ENCODE data around the gene MAPK10. TPM values are rescaled to one million over a fixed set of nuclear protein-coding genes. Genes with fewer than 3 reads are reported as not detected.

MAPK10 gene
- total RNA-seq, 1 experiment from 2014 or later, result 5.2 TPM

GRCh38 chr4:86130160-86130933 is 229.5 kb downstream of the MAPK10 start (continued):
- no peak for TF ChIP-seq ATF2 (CRISPR knock-in tag; IDR thresholded peaks at IDR 0.05; ENCODE audit: borderline replicate concordance, low read depth)
- no peak for TF ChIP-seq SP1 (CRISPR knock-in tag; conservative IDR thresholded peaks at IDR 0.05)
- TF ChIP-seq IRF2 (CRISPR knock-in tag; IDR thresholded peaks at IDR 0.05; ENCODE audit: borderline replicate concordance, low read depth), result no peak
- TF ChIP-seq OVOL2 (CRISPR knock-in tag; IDR thresholded peaks at IDR 0.05; ENCODE audit: borderline replicate concordance), result no peak
- TF ChIP-seq FOXP4 (CRISPR knock-in tag; IDR thresholded peaks at IDR 0.05), result no peak
- no peak for TF ChIP-seq E2F5 (CRISPR knock-in tag; IDR thresholded peaks at IDR 0.05)

GRCh38 chr4:86129546-86129945 is 230.3 kb downstream of the MAPK10 start:
- H3K27me3 Mint-ChIP-seq (ENCODE audit: low read depth), result no peaks in the 10 kb centered on the region
- CTCF ChIA-PET, result no interaction called here

GRCh38 chr4:86122404-86122803 is 237.4 kb downstream of the MAPK10 start:
- ATAC-seq (no peak), DNase-seq (ENCODE audit: low spot score) (no peak)
- H3K9me3 Mint-ChIP-seq, result no peaks in the 10 kb centered on the region; the same call in 1 of the 2 replicates
- no peaks in the 10 kb centered on the region for H3K4me1 Mint-ChIP-seq
- no peaks in the 10 kb centered on the region for H3K36me3 Mint-ChIP-seq
- CTCF ChIA-PET, result interaction anchor here (1.1 kb wide), 1 partner anchor 326 kb away, joined by 3 read pairs; no protein-coding TSS in a partner anchor
- no peaks in the 10 kb centered on the region for H3K27me3 Mint-ChIP-seq (ENCODE audit: low read depth)
- H3K4me3 Mint-ChIP-seq, result no peak overlapping the region
- H3K27ac Mint-ChIP-seq, result no peak overlapping the region
- POLR2A ChIA-PET, result no interaction called here
- no peak for TF ChIP-seq NFATC4 (CRISPR knock-in tag; IDR thresholded peaks at IDR 0.05)
- TF ChIP-seq FOXK1 (CRISPR knock-in tag; IDR thresholded peaks at IDR 0.05), result no peak
- TF ChIP-seq NFYB (CRISPR knock-in tag; conservative IDR thresholded peaks at IDR 0.05; ENCODE audit: low read depth), result no peak
- TF ChIP-seq ELF4 (CRISPR knock-in tag; IDR thresholded peaks at IDR 0.05; ENCODE audit: low read depth), result no peak
- no peak for TF ChIP-seq JUN (CRISPR knock-in tag; IDR thresholded peaks at IDR 0.05)
- no peak for TF ChIP-seq SP1 (CRISPR knock-in tag; conservative IDR thresholded peaks at IDR 0.05)
- no peak for TF ChIP-seq CREB1 (CRISPR knock-in tag; IDR thresholded peaks at IDR 0.05)
- TF ChIP-seq STAT6 (CRISPR knock-in tag; conservative IDR thresholded peaks at IDR 0.05; ENCODE audit: low read depth), result no peak
- TF ChIP-seq ZBTB21 (CRISPR knock-in tag; IDR thresholded peaks at IDR 0.05; ENCODE audit: borderline replicate concordance), result no peak

More at GRCh38 chr4:86129546-86129945, 230.3 kb downstream of the MAPK10 start:
- ATAC-seq (no peak), DNase-seq (ENCODE audit: low spot score) (no peak)
- Mint-ChIP-seq H3K9me3 (no peaks in the 10 kb centered on the region), H3K36me3 (no peaks in the 10 kb centered on the region), H3K4me3 (no peak overlapping the region), H3K27ac (no peak overlapping the region), H3K4me1 (0 out of 2 replicates have a peak, but pooled peaks cover 1% of the 10 kb centered on the region)
- POLR2A ChIA-PET, result no interaction called here
- TF ChIP-seq ZNF532 (CRISPR knock-in tag; IDR thresholded peaks at IDR 0.05; ENCODE audit: borderline replicate concordance), result no peak

Data from WTC11 (cell line).